Esophagus (tissue), 2 donors: ENCODE measurements around the gene CDKN2D. TPM values are rescaled to one million over a fixed set of nuclear protein-coding genes. Genes with fewer than 3 reads are reported as not detected.

Source experiments
- H3K27ac ChIP-seq, 2 donors: one replicate each; pipeline ENCODE4 v1.5.1; 2013; ENCODE audit warnings: low read depth in 2 of 2, mild to moderate bottlenecking in 2 of 2, inconsistent platforms in 1 of 2, low read length in 1 of 2, moderate library complexity in 1 of 2
- H3K27me3 ChIP-seq, 2 donors: one replicate each; pipeline ENCODE4 v1.6.1; 2013; ENCODE audit warnings: low read length in 2 of 2, control low read depth in 1 of 2, mild to moderate bottlenecking in 1 of 2; ENCODE audit not compliant: insufficient read depth in 2 of 2, control insufficient read depth in 1 of 2
- H3K36me3 ChIP-seq, 2 donors: one replicate each; pipeline ENCODE4 v1.6.1; 2013; ENCODE audit warnings: low read length in 1 of 2; ENCODE audit not compliant: control insufficient read depth in 2 of 2, insufficient read depth in 2 of 2
- H3K4me1 ChIP-seq, 2 donors: one replicate each; pipeline ENCODE4 v1.6.1; 2013; ENCODE audit warnings: low read length in 1 of 2; ENCODE audit not compliant: control insufficient read depth in 2 of 2, insufficient read depth in 2 of 2
- H3K4me3 ChIP-seq, 2 donors: one replicate each; pipeline ENCODE4 v1.5.1; 2013; ENCODE audit warnings: low read length in 2 of 2, mild to moderate bottlenecking in 2 of 2, low read depth in 1 of 2, moderate library complexity in 1 of 2
- H3K9me3 ChIP-seq, 2 donors: one replicate each; pipeline ENCODE4 v1.6.1; 2013; ENCODE audit warnings: mild to moderate bottlenecking in 2 of 2, low read depth in 1 of 2, low read length in 1 of 2, moderate library complexity in 1 of 2; ENCODE audit not compliant: control insufficient read depth in 2 of 2, insufficient read depth in 1 of 2
- WGBS, 2 donors: extraction: QIAGEN DNeasy Blood & Tissue Kit; methylation state at CpG; one replicate each; pipeline ENCODE4 v1.1.7; 2013; 5-methylcytosine and 5-hydroxymethylcytosine counted together
- polyA plus RNA-seq, 2 donors: library from polyadenylated mRNA; stranded (reverse); fragments of 200-250 nt; gene quantifications; one replicate each; pipeline ENCODE4 v1.2.3, GENCODE V29; 2013
- donor health status: healthy with polysubstance abuse.
- donor health status: Bipolar disorder and iron deficiency.

Gene CDKN2D
- polyA plus RNA-seq, 2 donors = 4.6 to 11.7 TPM

DNA sequence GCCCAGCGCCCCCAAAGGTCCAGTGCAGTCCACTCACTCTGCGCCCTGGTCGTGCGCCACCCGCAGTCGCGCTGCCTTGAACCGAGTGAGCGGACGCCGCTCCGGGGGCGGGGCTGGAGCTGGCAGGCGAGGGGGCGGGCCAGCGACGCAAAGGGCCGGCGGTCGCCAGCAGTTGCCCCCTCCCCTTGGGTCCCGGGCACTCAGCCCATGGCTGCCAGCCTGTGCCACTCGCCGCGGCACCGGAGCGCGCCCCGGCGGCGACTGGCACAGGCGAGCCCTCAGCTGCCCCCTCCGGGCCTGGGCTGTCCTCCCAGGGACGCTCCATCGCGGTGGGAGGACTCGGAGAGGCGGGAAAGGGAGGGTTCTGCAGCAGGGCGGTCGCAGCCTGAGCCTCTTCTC, 51.4 kb downstream of the CDKN2D start, which contains the start of gene S1PR5:
Gene S1PR5, minus strand, starts transcription at position 87 of the 399 bp plus-strand sequence. CDS start 2,436 bp downstream, outside the sequence.
- peak within 1 kb of the TSS; percentile 87 to 88 for H3K27ac ChIP-seq
- H3K9me3 ChIP-seq = peaks cover 0 to 4% of the 10 kb centered on the region in 2 donors
- WGBS, 2 donors = 1% methylated on average over 33 to 39 of the region's 39 CpGs
- H3K27me3 ChIP-seq = peaks cover 0 to 5% of the 10 kb centered on the region in 2 donors
- peak within 1 kb of the TSS; percentile 55 to 67 for H3K4me3 ChIP-seq
- peaks cover 4 to 30% of the 10 kb centered on the region in 2 donors for H3K4me1 ChIP-seq
- peaks cover 0 to 9% of the 10 kb centered on the region in 2 donors for H3K36me3 ChIP-seq

DNA sequence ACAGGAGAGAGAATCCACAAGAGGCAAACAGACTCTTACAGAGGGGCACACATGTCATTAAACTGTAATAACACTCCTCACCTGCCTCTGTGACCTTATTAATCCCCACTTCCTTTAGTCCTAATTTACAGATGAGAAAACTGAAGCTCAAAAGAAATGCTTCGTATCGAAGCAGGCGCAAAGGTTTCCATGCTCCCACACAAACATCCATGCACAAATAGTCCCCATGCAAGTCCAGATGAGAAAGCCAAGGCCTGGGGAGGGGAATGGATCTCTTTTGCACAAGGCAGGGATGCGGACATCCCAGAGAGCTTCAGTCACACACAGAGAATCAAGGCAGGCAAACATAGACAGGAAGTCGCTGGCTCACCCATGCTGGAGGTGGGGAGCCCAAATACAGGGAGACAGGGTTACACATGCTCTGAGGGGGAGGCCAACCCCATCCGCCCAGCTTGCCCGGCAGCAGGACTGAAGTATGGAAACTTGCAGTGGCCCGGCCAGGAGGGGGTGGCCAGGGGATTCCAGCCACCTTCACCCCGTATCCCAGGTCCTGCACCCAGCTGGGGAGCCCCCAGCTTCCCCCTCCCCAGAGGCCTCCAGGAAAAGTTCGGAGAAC, 52.0 kb downstream of the CDKN2D start:
- H3K36me3 ChIP-seq = peaks cover 0 to 9% of the 10 kb centered on the region in 2 donors
- H3K27ac ChIP-seq = peak overlapping the region; percentile 87 to 88
- peaks cover 4 to 29% of the 10 kb centered on the region in 2 donors for H3K4me1 ChIP-seq
- peaks cover 0 to 4% of the 10 kb centered on the region in 2 donors for H3K9me3 ChIP-seq
- peak overlapping the region; percentile 55 to 67 for H3K4me3 ChIP-seq
- WGBS, 2 donors = 29 to 36% methylated on average over 10 of the region's 10 CpGs
- peaks cover 0 to 5% of the 10 kb centered on the region in 2 donors for H3K27me3 ChIP-seq

Other genes with a start within 250 kb of the CDKN2D start
- gene RAVER1, start 235.4 kb downstream of the CDKN2D start, polyA plus RNA-seq = 1 to 10 TPM; 7.1 to 8.2 TPM
- gene ICAM3, start 229.4 kb downstream of the CDKN2D start, polyA plus RNA-seq = 1 to 10 TPM; 3.8 to 5.8 TPM
- 10 to 100 TPM; 56.2 to 96.8 TPM for gene TYK2, start 188.4 kb downstream of the CDKN2D start, polyA plus RNA-seq
- gene CDC37, start 165.4 kb downstream of the CDKN2D start, polyA plus RNA-seq = 100 to 1,000 TPM; 162 to 206 TPM
- 1 to 10 TPM; 1.2 to 1.3 TPM for gene PDE4A, start 148.4 kb downstream of the CDKN2D start, polyA plus RNA-seq
- 10 to 100 TPM; 54.2 to 63.9 TPM for gene KEAP1, start 65.6 kb downstream of the CDKN2D start, polyA plus RNA-seq
- gene S1PR5, start 51.5 kb downstream of the CDKN2D start, polyA plus RNA-seq = 10 to 100 TPM in 1 of 2 donors, 1 to 10 TPM in 1; 9.4 to 12.1 TPM
- gene ATG4D, start 25.1 kb downstream of the CDKN2D start, polyA plus RNA-seq = 10 to 100 TPM; 43.9 to 53.6 TPM
- gene KRI1, start 3.0 kb downstream of the CDKN2D start, polyA plus RNA-seq = 10 to 100 TPM; 16.4 to 25.3 TPM
- gene AP1M2, start 18.3 kb upstream of the CDKN2D start, polyA plus RNA-seq = 10 to 100 TPM; 54.2 to 55.4 TPM
- 10 to 100 TPM; 70.5 to 76.8 TPM for gene SLC44A2, start 56.6 kb upstream of the CDKN2D start, polyA plus RNA-seq
- 100 to 1,000 TPM in 1 of 2 donors, 10 to 100 TPM in 1; 84.2 to 107 TPM for gene ILF3, start 85.4 kb upstream of the CDKN2D start, polyA plus RNA-seq
- 10 to 100 TPM; 53.2 to 86.4 TPM for gene QTRT1, start 132.5 kb upstream of the CDKN2D start, polyA plus RNA-seq
- gene DNM2, start 149.1 kb upstream of the CDKN2D start, polyA plus RNA-seq = 10 to 100 TPM; 68.4 to 87.9 TPM